HG03432 (cell line): ENCODE data around the gene TMEM54.

Experiments
- ATAC-seq: cut with Tn5 transposase; IDR thresholded peaks from one replicate; pipeline ENCODE4 v1.9.1; 2021; ENCODE audit warnings: mild to moderate bottlenecking, moderate library complexity; ENCODE audit not compliant: unreplicated experiment

TMEM54 gene

GRCh38 chr1:32895325-32896215, 5.6 kb downstream of the TMEM54 start:
- no peak for ATAC-seq

DNA sequence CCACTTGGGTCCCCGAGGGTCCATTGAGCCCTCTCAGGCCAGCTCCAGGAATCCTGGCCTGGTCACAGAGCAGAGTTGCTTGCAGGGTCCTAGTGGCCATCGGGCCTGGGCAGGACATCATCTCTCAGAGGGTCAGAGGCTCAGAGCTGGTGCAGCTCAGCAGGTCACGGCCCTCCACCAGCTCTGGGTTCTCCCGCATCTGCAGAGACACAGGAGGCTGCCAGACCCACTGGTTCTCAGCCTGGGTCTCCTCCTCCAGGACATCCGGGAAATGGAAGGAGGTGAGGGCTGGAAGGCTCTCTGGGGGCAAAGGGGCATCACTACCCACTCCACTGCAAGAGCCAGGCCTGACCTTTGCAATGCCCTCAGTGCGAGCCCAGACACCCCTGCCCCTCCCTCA, 6.5 kb downstream of the TMEM54 start:
- no peak for ATAC-seq

DNA sequence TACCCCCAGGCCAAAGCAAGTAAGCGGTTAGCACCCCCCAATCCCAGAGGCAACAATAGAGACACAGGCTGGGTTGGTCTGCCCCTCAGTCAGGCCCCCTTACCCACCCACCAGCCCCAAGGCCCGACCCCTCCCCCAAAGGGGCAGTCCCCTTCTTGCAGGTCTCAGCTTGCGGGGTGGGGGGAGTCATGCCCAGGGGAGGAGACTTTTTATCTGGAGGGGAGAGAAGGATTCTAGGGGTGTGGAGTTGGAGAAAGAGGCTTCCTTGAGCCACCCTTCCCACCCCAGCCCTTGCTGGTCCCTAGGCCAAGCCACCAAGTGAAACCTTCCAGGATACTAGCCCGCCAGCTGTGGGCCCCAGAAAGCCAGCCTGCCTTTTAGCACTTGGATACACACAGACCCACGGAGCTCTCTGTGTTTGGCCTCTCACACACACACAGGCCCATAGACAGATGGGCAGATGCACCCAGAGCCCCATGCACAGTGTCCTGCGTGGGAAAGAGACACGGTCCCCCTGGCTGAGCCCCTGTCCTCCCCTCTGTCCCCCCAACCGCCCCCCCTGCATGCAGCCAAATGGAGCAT, 7.1 kb downstream of the TMEM54 start:
- no peak for ATAC-seq

GRCh38 chr1:32893198-32894018, 7.8 kb downstream of the TMEM54 start:
- ATAC-seq: no peak

- ATAC-seq: no peak
These were observed 8.6 kb downstream of the TMEM54 start for GRCh38 chr1:32892368-32893197.

GRCh38 chr1:32891630-32892029, 9.6 kb downstream of the TMEM54 start:
- ATAC-seq: no peak

- no peak for ATAC-seq
These were observed 10.0 kb downstream of the TMEM54 start for GRCh38 chr1:32891241-32891570.

- ATAC-seq: no peak
These were observed 10.5 kb downstream of the TMEM54 start for GRCh38 chr1:32890516-32891240.

GRCh38 chr1:32889731-32890278, 11.4 kb downstream of the TMEM54 start:
- no peak for ATAC-seq

DNA sequence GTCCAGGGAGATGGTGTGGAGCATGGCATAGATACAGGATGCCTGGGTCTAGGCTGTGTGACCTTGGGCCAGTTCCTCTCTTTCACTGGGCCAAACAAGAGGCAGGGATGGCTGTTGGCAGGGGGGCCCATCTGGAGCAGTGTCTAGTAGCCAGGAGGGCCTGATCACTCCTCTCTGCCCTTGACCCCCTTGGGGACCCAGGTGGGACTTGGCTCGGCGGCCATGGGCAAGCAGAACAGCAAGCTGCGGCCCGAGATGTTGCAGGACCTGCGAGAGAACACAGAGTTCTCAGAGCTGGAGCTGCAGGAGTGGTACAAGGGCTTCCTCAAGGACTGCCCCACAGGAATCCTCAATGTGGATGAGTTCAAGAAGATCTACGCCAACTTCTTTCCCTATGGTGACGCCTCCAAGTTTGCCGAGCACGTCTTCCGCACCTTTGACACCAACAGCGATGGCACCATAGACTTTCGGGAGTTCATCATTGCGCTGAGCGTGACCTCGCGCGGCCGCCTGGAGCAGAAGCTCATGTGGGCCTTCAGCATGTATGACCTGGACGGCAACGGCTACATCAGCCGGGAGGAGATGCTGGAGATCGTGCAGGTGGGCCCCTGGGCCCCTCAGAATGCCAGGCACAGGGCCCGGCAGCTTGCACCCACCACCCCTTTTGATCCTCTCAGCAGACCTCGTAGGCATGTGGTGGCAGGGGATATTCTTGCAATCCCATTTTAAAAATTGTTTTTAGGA, 12.3 kb downstream of the TMEM54 start:
- ATAC-seq: no peak

DNA sequence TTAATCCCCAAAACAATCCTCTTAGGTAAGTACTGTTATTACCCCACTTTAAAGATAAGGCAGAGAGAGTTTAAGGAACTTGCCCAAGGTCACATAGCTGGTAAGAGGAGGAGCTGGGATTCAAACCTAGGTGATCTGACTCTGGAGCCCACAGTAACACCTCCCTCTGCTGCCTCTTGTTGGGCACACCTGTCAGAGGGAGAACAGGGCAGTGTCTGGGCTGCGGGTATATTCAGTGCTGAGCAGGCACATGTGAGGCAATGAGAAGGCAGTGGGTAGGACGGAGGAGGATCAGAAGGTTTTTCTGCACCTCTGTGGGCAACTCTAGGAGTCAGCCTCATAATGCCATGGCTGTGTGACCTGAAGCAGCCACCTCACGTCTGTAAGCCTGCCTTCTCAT, 13.1 kb downstream of the TMEM54 start:
- ATAC-seq: no peak

GRCh38 chr1:32887623-32888022, 13.6 kb downstream of the TMEM54 start:
- no peak for ATAC-seq

GRCh38 chr1:32886828-32887414, 14.3 kb downstream of the TMEM54 start:
- ATAC-seq: no peak

- ATAC-seq: no peak
These were observed 15.0 kb downstream of the TMEM54 start, which contains the start of gene HPCA for GRCh38 chr1:32886004-32886827. Gene HPCA (plus strand): TSS chr1:32886491. CDS start chr1:32888899, 2,408 bp downstream.

DNA sequence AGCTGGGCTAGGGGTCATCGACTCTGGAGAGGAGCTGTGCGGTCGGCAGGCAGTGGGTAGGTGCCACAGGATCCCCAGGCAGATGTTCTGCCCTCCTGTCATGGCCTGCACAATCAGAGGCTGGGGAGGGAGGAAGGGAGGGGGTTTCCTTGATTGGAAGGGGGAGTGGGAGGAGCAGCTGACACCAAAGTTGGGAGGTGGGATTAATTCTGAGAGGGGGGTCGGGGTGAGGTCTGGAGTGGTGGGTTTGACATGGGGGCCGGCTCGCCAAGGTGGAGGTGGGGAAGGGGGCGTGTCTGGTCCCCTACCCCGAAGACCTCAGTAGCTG, 15.5 kb downstream of the TMEM54 start:
- no peak for ATAC-seq

- no peak for ATAC-seq
These were observed 16.5 kb downstream of the TMEM54 start for GRCh38 chr1:32884726-32885125.

GRCh38 chr1:32884032-32884372, 17.2 kb downstream of the TMEM54 start:
- no peak for ATAC-seq
